Stimulated activated naive CD8-positive, alpha-beta T cell treated with anti-CD3 and anti-CD28 coated beads, Interleukin-15, Interleukin-2, amounts not matched to agents 100 ng/mL and 50 ng/mL, for 24 hours (primary cell): ENCODE measurements around the gene MIDN.

ENCODE experiments used
- H3K27ac Mint-ChIP-seq: one replicate; pipeline ENCODE4 v1.8.0; 2021; ENCODE audit warnings: mild to moderate bottlenecking, mixed read lengths
- H3K27me3 Mint-ChIP-seq: one replicate; pipeline ENCODE4 v1.8.0; 2021; ENCODE audit warnings: mixed read lengths
- H3K36me3 Mint-ChIP-seq: one replicate; pipeline ENCODE4 v1.8.0; 2021; ENCODE audit warnings: low read depth, mixed read lengths
- H3K4me1 Mint-ChIP-seq: one replicate; pipeline ENCODE4 v1.8.0; 2021; ENCODE audit warnings: low read depth, mixed read lengths
- H3K4me3 Mint-ChIP-seq: one replicate; pipeline ENCODE4 v1.8.0; 2021; ENCODE audit warnings: mild to moderate bottlenecking, mixed read lengths
- H3K9me3 Mint-ChIP-seq: one replicate; pipeline ENCODE4 v1.8.0; 2021; ENCODE audit warnings: mixed read lengths

MIDN gene

GRCh38 chr19:1263188-1263587, 14.8 kb downstream of the MIDN start:
- Mint-ChIP-seq H3K36me3 (peaks cover 3% of the 10 kb centered on the region), H3K9me3 (no peaks in the 10 kb centered on the region), H3K27ac (peak overlapping the region; percentile 61), H3K4me1 (peaks cover 74% of the 10 kb centered on the region), H3K27me3 (no peaks in the 10 kb centered on the region), H3K4me3 (peak overlapping the region; percentile 74)

GRCh38 chr19:1264801-1265614, 16.6 kb downstream of the MIDN start:
- Mint-ChIP-seq H3K36me3 (peaks cover 7% of the 10 kb centered on the region), H3K27ac (no peak overlapping the region), H3K4me1 (peaks cover 67% of the 10 kb centered on the region), H3K9me3 (no peaks in the 10 kb centered on the region), H3K27me3 (no peaks in the 10 kb centered on the region), H3K4me3 (peak overlapping the region; percentile 52)

GRCh38 chr19:1265615-1266128, 17.3 kb downstream of the MIDN start:
- Mint-ChIP-seq H3K9me3 (no peaks in the 10 kb centered on the region), H3K36me3 (peaks cover 13% of the 10 kb centered on the region), H3K4me3 (peak overlapping the region; percentile 57), H3K27me3 (no peaks in the 10 kb centered on the region), H3K27ac (peak overlapping the region; percentile 71), H3K4me1 (peaks cover 70% of the 10 kb centered on the region)

- H3K9me3 Mint-ChIP-seq: no peaks in the 10 kb centered on the region
- peaks cover 20% of the 10 kb centered on the region for H3K36me3 Mint-ChIP-seq
- H3K27ac Mint-ChIP-seq: peak overlapping the region; percentile 71
- no peaks in the 10 kb centered on the region for H3K27me3 Mint-ChIP-seq
- peaks cover 76% of the 10 kb centered on the region for H3K4me1 Mint-ChIP-seq
- H3K4me3 Mint-ChIP-seq: peak overlapping the region; percentile 57
These were observed 17.9 kb downstream of the MIDN start for GRCh38 chr19:1266129-1266915.

- Mint-ChIP-seq H3K4me3 (peak overlapping the region; percentile 66), H3K27ac (peak overlapping the region; percentile 76), H3K9me3 (no peaks in the 10 kb centered on the region), H3K27me3 (no peaks in the 10 kb centered on the region), H3K4me1 (peaks cover 76% of the 10 kb centered on the region), H3K36me3 (peaks cover 27% of the 10 kb centered on the region)
These were observed 18.6 kb downstream of the MIDN start for GRCh38 chr19:1266916-1267476.

- Mint-ChIP-seq H3K9me3 (no peaks in the 10 kb centered on the region), H3K27ac (peak overlapping the region; percentile 86), H3K36me3 (peaks cover 33% of the 10 kb centered on the region), H3K4me3 (peak overlapping the region; percentile 66), H3K27me3 (no peaks in the 10 kb centered on the region), H3K4me1 (peaks cover 78% of the 10 kb centered on the region)
These were observed 19.3 kb downstream of the MIDN start for GRCh38 chr19:1267477-1268225.

- H3K4me3 Mint-ChIP-seq: peak overlapping the region; percentile 75
These were observed 20.1 kb downstream of the MIDN start for GRCh38 chr19:1268226-1269064.

GRCh38 chr19:1269065-1269477, 20.7 kb downstream of the MIDN start, which contains the start of gene CIRBP:
TSS of gene CIRBP (plus strand) at chr19:1269332. CDS start at chr19:1270934, 1,602 bp downstream.
- peak within 1 kb of the TSS; percentile 95 for H3K4me3 Mint-ChIP-seq
- no peaks in the 10 kb centered on the region for H3K27me3 Mint-ChIP-seq
- peaks cover 81% of the 10 kb centered on the region for H3K4me1 Mint-ChIP-seq
- no peaks in the 10 kb centered on the region for H3K9me3 Mint-ChIP-seq
- H3K27ac Mint-ChIP-seq: peak within 1 kb of the TSS; percentile 98
- H3K36me3 Mint-ChIP-seq: peaks cover 43% of the 10 kb centered on the region

More at GRCh38 chr19:1268226-1269064, 20.1 kb downstream of the MIDN start:
- H3K27ac Mint-ChIP-seq: peak overlapping the region; percentile 86
- H3K27me3 Mint-ChIP-seq: no peaks in the 10 kb centered on the region
- H3K4me1 Mint-ChIP-seq: peaks cover 78% of the 10 kb centered on the region
- peaks cover 37% of the 10 kb centered on the region for H3K36me3 Mint-ChIP-seq
- H3K9me3 Mint-ChIP-seq: no peaks in the 10 kb centered on the region

- H3K9me3 Mint-ChIP-seq: no peaks in the 10 kb centered on the region
- peaks cover 46% of the 10 kb centered on the region for H3K36me3 Mint-ChIP-seq
These were observed 21.3 kb downstream of the MIDN start for GRCh38 chr19:1269478-1270212.

GRCh38 chr19:1270213-1270853, 21.9 kb downstream of the MIDN start:
- H3K27me3 Mint-ChIP-seq: no peaks in the 10 kb centered on the region
- no peaks in the 10 kb centered on the region for H3K9me3 Mint-ChIP-seq
- H3K36me3 Mint-ChIP-seq: peaks cover 47% of the 10 kb centered on the region
- peak overlapping the region; percentile 95 for H3K4me3 Mint-ChIP-seq
- peaks cover 73% of the 10 kb centered on the region for H3K4me1 Mint-ChIP-seq
- peak overlapping the region; percentile 98 for H3K27ac Mint-ChIP-seq

More at GRCh38 chr19:1269478-1270212, 21.3 kb downstream of the MIDN start:
- H3K27me3 Mint-ChIP-seq: no peaks in the 10 kb centered on the region
- H3K27ac Mint-ChIP-seq: peak overlapping the region; percentile 98
- peak overlapping the region; percentile 95 for H3K4me3 Mint-ChIP-seq
- H3K4me1 Mint-ChIP-seq: peaks cover 78% of the 10 kb centered on the region

GRCh38 chr19:1270854-1271527, 22.6 kb downstream of the MIDN start:
- Mint-ChIP-seq H3K4me1 (peaks cover 66% of the 10 kb centered on the region), H3K27me3 (no peaks in the 10 kb centered on the region), H3K9me3 (no peaks in the 10 kb centered on the region), H3K27ac (peak overlapping the region; percentile 98), H3K4me3 (peak overlapping the region; percentile 95), H3K36me3 (peaks cover 47% of the 10 kb centered on the region)
